ENCODE results near the gene HEPN1.

HEPN1 gene

GRCh38 chr11:124886978-124887666 lies 31.9 kb upstream of the HEPN1 start:
- H3K27me3 ChIP-seq (ENCODE audit: insufficient read depth, low read depth, severe bottlenecking) = no peaks in the 10 kb centered on the region

GRCh38 chr11:124887667-124888013 lies 31.4 kb upstream of the HEPN1 start:
- no peak for DNase-seq
- Histone ChIP-seq H3K4me3 (ENCODE audit: low read depth, low read length) (no peak overlapping the region), H3K9me3 (ENCODE audit: severe bottlenecking) (no peaks in the 10 kb centered on the region), H3K27ac (no peak overlapping the region), H3K27me3 (ENCODE audit: insufficient read depth, low read depth, severe bottlenecking) (no peaks in the 10 kb centered on the region), H3K36me3 (no peaks in the 10 kb centered on the region)
- TF ChIP-seq CTCF (IDR thresholded peaks at IDR 0.05; ENCODE audit: low read depth, low read length) = no peak

More at GRCh38 chr11:124886978-124887666, 31.9 kb upstream of the HEPN1 start:
- Histone ChIP-seq H3K27ac (no peak overlapping the region), H3K4me3 (ENCODE audit: low read depth, low read length) (no peak overlapping the region), H3K36me3 (no peaks in the 10 kb centered on the region), H3K9me3 (ENCODE audit: severe bottlenecking) (no peaks in the 10 kb centered on the region)
- DNase-seq = no peak
- TF ChIP-seq CTCF (IDR thresholded peaks at IDR 0.05; ENCODE audit: low read depth, low read length) = no peak

- no peaks in the 10 kb centered on the region for H3K9me3 ChIP-seq (ENCODE audit: severe bottlenecking)
- no peaks in the 10 kb centered on the region for H3K27me3 ChIP-seq (ENCODE audit: insufficient read depth, low read depth, severe bottlenecking)
- H3K4me3 ChIP-seq (ENCODE audit: low read depth, low read length) = no peak overlapping the region
- H3K36me3 ChIP-seq = no peaks in the 10 kb centered on the region
- DNase-seq = no peak
- no peak overlapping the region for H3K27ac ChIP-seq
- TF ChIP-seq CTCF (IDR thresholded peaks at IDR 0.05; ENCODE audit: low read depth, low read length) = no peak
Measured at GRCh38 chr11:124889191-124890091, 29.6 kb upstream of the HEPN1 start.

DNA sequence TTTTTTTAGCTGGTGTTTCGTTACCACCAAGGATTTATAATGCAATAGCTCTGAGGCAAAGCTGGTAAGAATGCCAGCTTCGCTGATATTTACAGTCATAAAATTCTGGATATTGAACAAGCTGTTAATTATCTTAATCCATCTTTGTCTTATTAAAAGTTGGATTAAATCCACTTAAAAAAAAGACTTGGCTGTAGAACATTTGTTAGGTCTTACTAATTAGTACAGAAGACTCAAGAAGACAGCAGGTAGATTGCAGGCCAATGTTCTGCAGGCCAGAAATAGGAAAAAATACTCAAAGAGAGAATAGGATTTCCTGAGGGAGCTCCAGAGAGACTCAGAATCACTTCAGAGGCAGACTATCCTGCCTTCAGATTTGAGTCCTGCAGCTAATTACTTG lies 28.9 kb upstream of the HEPN1 start:
- no peak for TF ChIP-seq CTCF (IDR thresholded peaks at IDR 0.05; ENCODE audit: low read depth, low read length)
- Histone ChIP-seq H3K27ac (no peak overlapping the region), H3K36me3 (no peaks in the 10 kb centered on the region), H3K4me3 (ENCODE audit: low read depth, low read length) (no peak overlapping the region), H3K27me3 (ENCODE audit: insufficient read depth, low read depth, severe bottlenecking) (no peaks in the 10 kb centered on the region), H3K9me3 (ENCODE audit: severe bottlenecking) (no peaks in the 10 kb centered on the region)
- DNase-seq = no peak

DNA sequence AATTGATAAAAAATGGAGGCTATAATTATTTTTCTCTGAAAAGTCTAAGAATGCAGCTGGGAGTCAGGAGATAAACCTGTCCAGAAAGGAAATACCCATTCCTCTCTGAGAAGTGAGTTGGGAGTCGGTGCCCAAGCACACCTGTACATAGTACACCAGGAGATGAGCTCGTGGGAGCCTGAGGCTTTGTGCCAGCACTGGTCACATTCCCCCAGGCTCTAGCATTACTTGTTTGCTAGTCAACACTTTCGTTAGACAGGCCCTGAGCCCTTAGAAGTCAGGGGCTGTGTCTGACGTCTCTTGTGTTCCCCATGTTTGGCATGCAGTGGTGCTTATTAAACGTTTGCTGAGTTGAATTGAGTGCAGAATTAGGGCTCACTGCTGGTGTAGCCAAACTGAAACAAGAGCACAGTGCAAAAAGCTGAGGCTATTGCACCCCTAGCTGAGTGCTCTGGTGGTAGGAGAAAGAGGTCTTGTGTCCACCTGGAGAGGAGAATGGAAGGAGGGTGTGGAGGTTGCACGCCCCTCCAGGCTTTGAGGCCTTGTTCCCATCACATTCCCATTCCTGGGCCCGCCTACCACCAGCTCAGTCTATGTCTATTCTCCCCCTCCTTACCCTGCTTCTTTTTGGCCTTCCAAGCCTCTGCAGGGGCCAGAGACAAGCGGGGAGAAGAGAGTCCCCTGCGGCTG lies 28.2 kb upstream of the HEPN1 start:
- Histone ChIP-seq H3K27ac (no peak overlapping the region), H3K4me3 (ENCODE audit: low read depth, low read length) (peak overlapping the region; percentile 18), H3K36me3 (no peaks in the 10 kb centered on the region), H3K27me3 (ENCODE audit: insufficient read depth, low read depth, severe bottlenecking) (no peaks in the 10 kb centered on the region), H3K9me3 (ENCODE audit: severe bottlenecking) (no peaks in the 10 kb centered on the region)
- DNase-seq = no peak
- TF ChIP-seq CTCF (IDR thresholded peaks at IDR 0.05; ENCODE audit: low read depth, low read length) = no peak

Data from WERI-Rb-1 (cell line).